T-helper 2 cell treated with Interferon-gamma antibody and Interleukin-4, amounts not matched to agents 5 μg/mL and 100 μg/mL, for 36 hours (primary cell): ENCODE measurements around the gene PANX3.

Source experiments
- DNase-seq: peaks from one replicate; pipeline ENCODE4 v3.0.0; 2021; ENCODE audit warnings: low spot score
- H3K27ac Mint-ChIP-seq: one replicate; pipeline ENCODE4 v1.8.0; 2021; ENCODE audit warnings: mild to moderate bottlenecking, mixed read lengths
- H3K27me3 Mint-ChIP-seq: one replicate; pipeline ENCODE4 v1.8.0; 2021; ENCODE audit warnings: low read depth, mixed read lengths
- H3K36me3 Mint-ChIP-seq: one replicate; pipeline ENCODE4 v1.8.0; 2021; ENCODE audit warnings: low read depth, mixed read lengths
- H3K4me1 Mint-ChIP-seq: one replicate; pipeline ENCODE4 v1.8.0; 2021; ENCODE audit warnings: low read depth, mixed read lengths
- H3K4me3 Mint-ChIP-seq: one replicate; pipeline ENCODE4 v1.8.0; 2022; ENCODE audit warnings: mild to moderate bottlenecking, moderate library complexity, mixed read lengths
- H3K9me3 Mint-ChIP-seq: one replicate; pipeline ENCODE4 v1.8.0; 2021; ENCODE audit warnings: mixed read lengths

The PANX3 gene

DNA sequence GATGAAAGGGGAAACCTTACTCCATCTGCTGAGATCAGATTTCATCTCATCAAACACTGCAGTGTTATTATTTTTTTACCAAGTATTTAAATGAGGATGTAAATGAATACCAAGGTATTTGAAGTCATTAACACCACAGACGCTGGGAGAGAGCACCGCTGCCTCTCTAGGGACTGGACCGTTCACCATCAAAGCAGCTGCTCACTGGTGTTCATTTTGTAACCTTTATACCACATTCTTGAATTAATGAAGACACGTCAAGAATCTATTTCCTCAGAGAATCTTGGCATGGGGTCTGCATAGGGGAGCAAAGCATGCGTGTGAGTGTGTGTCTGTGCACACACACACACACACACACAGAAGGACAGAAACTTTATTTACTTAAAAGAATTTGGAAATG is 46.7 kb downstream of the PANX3 start:
- no peaks in the 10 kb centered on the region for H3K27me3 Mint-ChIP-seq
- no peak overlapping the region for H3K27ac Mint-ChIP-seq
- no peaks in the 10 kb centered on the region for H3K36me3 Mint-ChIP-seq
- no peaks in the 10 kb centered on the region for H3K4me1 Mint-ChIP-seq
- no peak for DNase-seq
- H3K4me3 Mint-ChIP-seq = no peak overlapping the region
- H3K9me3 Mint-ChIP-seq = no peaks in the 10 kb centered on the region

DNA sequence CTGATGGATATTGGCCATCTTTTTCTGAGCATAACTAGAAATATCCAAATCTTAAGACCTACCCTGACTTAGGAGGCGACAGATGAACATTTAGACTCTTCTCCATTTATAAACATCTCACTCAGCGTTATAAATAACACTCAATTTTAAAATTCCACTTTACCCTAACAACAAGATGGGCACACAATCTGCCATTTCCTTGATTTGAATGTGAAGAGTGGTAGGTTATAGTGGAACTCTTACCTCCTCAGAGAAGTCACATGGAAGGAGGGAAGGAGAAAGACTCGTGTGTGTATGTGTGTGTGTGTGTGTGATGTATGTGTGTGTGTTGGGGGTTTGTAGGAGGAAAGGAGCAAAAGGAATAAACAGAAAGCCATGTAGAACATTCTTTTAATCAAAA is 47.3 kb downstream of the PANX3 start:
- Mint-ChIP-seq H3K4me1 (no peaks in the 10 kb centered on the region), H3K36me3 (no peaks in the 10 kb centered on the region), H3K27ac (no peak overlapping the region), H3K27me3 (no peaks in the 10 kb centered on the region), H3K9me3 (no peaks in the 10 kb centered on the region), H3K4me3 (no peak overlapping the region)
- no peak for DNase-seq

DNA sequence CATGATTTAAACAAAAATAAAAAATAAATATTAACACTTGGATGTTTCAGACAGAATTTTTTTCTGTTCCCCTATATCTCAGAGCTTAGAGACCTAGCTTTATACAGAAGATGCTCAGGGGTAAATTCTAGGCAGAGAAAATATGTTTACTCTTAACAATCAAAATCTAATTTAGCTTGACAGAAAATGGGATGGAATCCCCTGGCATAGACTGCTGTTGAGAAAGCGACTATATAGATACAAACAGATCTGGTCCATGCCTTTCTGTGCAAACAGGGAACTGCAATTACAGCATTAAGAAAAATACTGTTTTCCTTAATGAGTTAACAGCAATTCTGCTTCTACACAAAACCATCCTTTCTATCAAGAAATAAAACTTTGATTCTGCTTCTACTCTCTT is 47.8 kb downstream of the PANX3 start:
- H3K27me3 Mint-ChIP-seq = no peaks in the 10 kb centered on the region
- H3K36me3 Mint-ChIP-seq = no peaks in the 10 kb centered on the region
- H3K9me3 Mint-ChIP-seq = no peaks in the 10 kb centered on the region
- no peak overlapping the region for H3K4me3 Mint-ChIP-seq
- H3K27ac Mint-ChIP-seq = no peak overlapping the region
- no peak for DNase-seq
- H3K4me1 Mint-ChIP-seq = no peaks in the 10 kb centered on the region

DNA sequence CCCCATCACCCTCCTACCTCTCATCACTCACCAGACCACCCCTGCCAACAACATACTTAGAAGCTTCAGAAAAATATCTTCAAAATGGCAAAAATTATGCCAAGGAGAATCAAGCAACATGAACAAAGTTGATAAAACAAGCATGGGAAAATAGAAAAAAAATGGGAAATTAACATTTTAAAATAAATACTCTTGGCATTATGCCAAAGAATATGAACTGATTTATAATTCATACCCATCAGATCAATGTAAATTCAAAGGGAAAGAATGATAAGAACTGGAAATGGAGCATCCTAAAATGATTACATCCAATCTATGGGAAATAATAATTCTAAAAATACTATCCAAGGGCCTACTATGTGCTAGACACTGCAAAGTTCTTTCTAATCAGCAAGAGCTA is 50.3 kb downstream of the PANX3 start:
- Mint-ChIP-seq H3K36me3 (no peaks in the 10 kb centered on the region), H3K9me3 (no peaks in the 10 kb centered on the region), H3K4me1 (no peaks in the 10 kb centered on the region), H3K27me3 (no peaks in the 10 kb centered on the region), H3K4me3 (no peak overlapping the region), H3K27ac (no peak overlapping the region)
- DNase-seq = no peak

DNA sequence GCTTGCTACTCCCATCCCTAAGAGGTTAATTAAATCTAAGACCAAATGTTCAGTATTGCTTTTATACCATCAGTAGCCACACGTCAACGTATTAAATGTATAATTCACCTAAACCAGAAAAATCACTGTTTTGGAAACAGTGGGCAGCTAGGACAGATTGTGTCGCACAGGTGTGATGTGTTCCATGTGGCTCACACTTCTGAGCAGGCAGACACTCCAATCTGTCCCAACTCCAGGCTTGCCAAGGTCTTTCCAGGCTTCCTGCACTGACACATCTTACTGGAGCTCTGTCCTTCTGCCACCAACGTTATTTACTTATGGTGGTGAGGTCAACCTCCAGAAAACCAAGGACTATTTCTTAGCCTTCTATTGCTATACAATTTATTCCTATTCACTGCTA is 50.9 kb downstream of the PANX3 start:
- H3K27me3 Mint-ChIP-seq = no peaks in the 10 kb centered on the region
- no peak overlapping the region for H3K4me3 Mint-ChIP-seq
- no peaks in the 10 kb centered on the region for H3K36me3 Mint-ChIP-seq
- no peaks in the 10 kb centered on the region for H3K9me3 Mint-ChIP-seq
- H3K27ac Mint-ChIP-seq = no peak overlapping the region
- DNase-seq = no peak
- no peaks in the 10 kb centered on the region for H3K4me1 Mint-ChIP-seq

DNA sequence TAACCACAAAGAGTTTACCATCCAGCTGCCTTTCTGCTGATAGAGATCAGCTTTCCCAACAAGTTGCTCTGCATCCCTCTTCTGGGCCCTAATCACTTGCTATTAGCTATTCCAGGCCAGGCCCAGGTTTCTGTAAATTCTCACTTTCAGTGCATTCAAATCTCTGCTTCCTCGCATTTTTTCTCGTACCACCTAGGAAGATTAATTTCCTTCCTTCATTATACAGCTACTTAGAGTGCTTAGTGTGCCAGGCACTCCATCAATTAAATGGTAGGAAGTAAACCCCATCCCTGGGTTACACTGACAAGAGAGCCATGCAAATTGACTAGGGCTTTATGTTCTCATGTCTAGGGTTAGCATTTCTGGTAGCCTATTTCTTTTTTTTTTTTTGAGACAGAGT is 52.6 kb downstream of the PANX3 start:
- Mint-ChIP-seq H3K4me1 (no peaks in the 10 kb centered on the region), H3K27ac (no peak overlapping the region), H3K9me3 (no peaks in the 10 kb centered on the region), H3K27me3 (no peaks in the 10 kb centered on the region), H3K36me3 (no peaks in the 10 kb centered on the region), H3K4me3 (no peak overlapping the region)
- no peak for DNase-seq

DNA sequence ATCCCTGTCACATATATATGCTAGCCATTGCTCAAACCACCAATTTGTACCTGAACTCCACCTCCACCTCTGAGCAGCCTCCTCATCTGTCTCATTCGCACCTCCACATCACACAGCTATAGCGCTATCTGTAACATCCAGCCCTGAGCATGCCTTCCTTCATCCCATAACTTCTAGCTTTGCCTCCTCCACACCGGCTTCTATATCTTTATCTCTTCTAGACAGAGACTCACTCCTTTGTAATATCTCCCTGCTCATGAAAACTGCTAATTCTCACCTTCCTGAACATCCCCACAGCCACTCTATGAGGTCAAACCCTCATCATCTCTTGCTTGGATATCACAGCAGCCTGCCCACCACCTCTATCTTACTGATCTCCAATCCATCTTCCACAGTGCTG is 56.4 kb downstream of the PANX3 start:
- H3K4me3 Mint-ChIP-seq = no peak overlapping the region
- H3K36me3 Mint-ChIP-seq = no peaks in the 10 kb centered on the region
- DNase-seq = no peak
- peaks cover 12% of the 10 kb centered on the region for H3K4me1 Mint-ChIP-seq
- H3K9me3 Mint-ChIP-seq = no peaks in the 10 kb centered on the region
- no peaks in the 10 kb centered on the region for H3K27me3 Mint-ChIP-seq
- no peak overlapping the region for H3K27ac Mint-ChIP-seq

DNA sequence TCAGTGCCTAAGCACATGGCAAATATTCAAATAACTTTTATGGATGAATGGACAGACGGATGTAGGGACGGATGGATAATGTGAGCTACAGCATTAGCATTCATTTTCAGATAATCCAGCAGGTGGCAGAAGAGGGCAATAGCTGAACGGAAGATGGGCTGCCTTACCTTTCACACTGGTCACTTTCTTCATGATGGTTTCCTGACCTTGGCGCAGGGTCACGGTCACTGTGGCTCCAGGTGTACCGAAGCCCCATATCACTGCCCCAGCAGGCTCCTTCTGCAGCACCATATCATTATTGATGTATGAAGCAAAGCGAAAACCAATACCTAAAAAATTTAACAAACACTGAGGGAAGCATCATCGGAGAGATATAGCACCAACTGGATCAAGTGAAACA is 58.0 kb downstream of the PANX3 start:
- Mint-ChIP-seq H3K9me3 (no peaks in the 10 kb centered on the region), H3K4me1 (peaks cover 17% of the 10 kb centered on the region), H3K27me3 (no peaks in the 10 kb centered on the region), H3K27ac (no peak overlapping the region), H3K36me3 (no peaks in the 10 kb centered on the region), H3K4me3 (no peak overlapping the region)
- DNase-seq = peak; percentile 27
